ENCODE data around the gene DNAJC27. TPM values are rescaled to one million over a fixed set of nuclear protein-coding genes. Genes with fewer than 3 reads are reported as not detected.

DNAJC27 gene
- total and polyA plus RNA-seq, 2 of the 13 experiments (the other 11 are each of a cell fraction or from before 2014, with no cell fraction given), result 3.1 to 3.7 TPM

GRCh38 chr2:24971536-24972314 lies at the start of gene DNAJC27 (continued):
- no peak for TF ChIP-seq USF2 (IDR thresholded peaks at IDR 0.05; ENCODE audit: low read depth, low read length)
- no peak; the same call in 1 of the 2 replicates for TF ChIP-seq USF2 (CRISPR knock-in tag; IDR thresholded peaks at IDR 0.05; ENCODE audit: borderline replicate concordance)
- peak; percentile 63; the same call in 1 of the 2 replicates for TF ChIP-seq ZNF431 (CRISPR knock-in tag; IDR thresholded peaks at IDR 0.05; ENCODE audit: borderline replicate concordance, low read depth)
- 0 out of 2 replicates have a peak, but pooled peaks have one; percentile 58 for TF ChIP-seq ZSCAN30 (CRISPR knock-in tag; IDR thresholded peaks at IDR 0.05)
- TF ChIP-seq HOXA5 (CRISPR knock-in tag; IDR thresholded peaks at IDR 0.05), result peak; percentile 84; the same call in 1 of the 2 replicates
- TF ChIP-seq ZSCAN31 (CRISPR knock-in tag; IDR thresholded peaks at IDR 0.05; ENCODE audit: low read depth), result peak; percentile 81; the same call in 1 of the 2 replicates
- TF ChIP-seq KLF6 (CRISPR knock-in tag; IDR thresholded peaks at IDR 0.05), result peak; percentile 71; the same call in 1 of the 2 replicates
- TF ChIP-seq THAP11 (CRISPR knock-in tag; IDR thresholded peaks at IDR 0.05), result peak; percentile 88
- no peak for TF ChIP-seq ZEB1 (IDR thresholded peaks at IDR 0.05; ENCODE audit: insufficient replicate concordance, low read depth)
- peak; percentile 81; the same call in 1 of the 2 replicates for TF ChIP-seq ZNF280B (CRISPR knock-in tag; IDR thresholded peaks at IDR 0.05; ENCODE audit: borderline replicate concordance)
- TF ChIP-seq KLF9 (CRISPR knock-in tag; IDR thresholded peaks at IDR 0.05; ENCODE audit: low read depth), result peak; percentile 6; the same call in 1 of the 2 replicates
- TF ChIP-seq TRAFD1 (CRISPR knock-in tag; IDR thresholded peaks at IDR 0.05; ENCODE audit: borderline replicate concordance), result 0 out of 2 replicates have a peak, but pooled peaks have one; percentile 27
- TF ChIP-seq ZKSCAN1 (IDR thresholded peaks at IDR 0.05; ENCODE audit: low read length), result no peak
- peak; percentile 93 for TF ChIP-seq NR2F6 (IDR thresholded peaks at IDR 0.05)
- peak; percentile 94 for TF ChIP-seq NR2F6 (CRISPR knock-in tag; IDR thresholded peaks at IDR 0.05)
- TF ChIP-seq ARID2 (CRISPR knock-in tag; IDR thresholded peaks at IDR 0.05; ENCODE audit: borderline replicate concordance), result 0 out of 2 replicates have a peak, but pooled peaks have one; percentile 73
- peak; percentile 96 for TF ChIP-seq ZNF777 (CRISPR knock-in tag; IDR thresholded peaks at IDR 0.05)
- TF ChIP-seq ZNF292 (CRISPR knock-in tag; IDR thresholded peaks at IDR 0.05; ENCODE audit: borderline replicate concordance, low read depth), result peak; percentile 80
- TF ChIP-seq ZNF503 (CRISPR knock-in tag; IDR thresholded peaks at IDR 0.05), result peak; percentile 68
- peak; percentile 95 for TF ChIP-seq KDM2A (CRISPR knock-in tag; IDR thresholded peaks at IDR 0.05; ENCODE audit: borderline replicate concordance, low read depth)
- TF ChIP-seq ZFP36 (IDR thresholded peaks at IDR 0.05; ENCODE audit: borderline replicate concordance, low read depth, low read length, partially characterized antibody), result peak; percentile 24
- TF ChIP-seq MAX (IDR thresholded peaks at IDR 0.05), result peak; percentile 91
